GM10248 (cell line): ENCODE results near the gene ARR3.
"Not testable (repeated sequence)": the region's sequence is repeated elsewhere in the genome, so short reads cannot be mapped to it uniquely, and the experiment has no call there.

ENCODE experiments used
- CTCF ChIA-PET: fragments of 300-600 bp; sonication (Branson Sonifier 250); formaldehyde crosslinking; extraction: SDS; loops from one replicate; lab custom pipeline; 2021; ENCODE audit warnings: antibody characterized with exemption; lab: Yijun Ruan, JAX
- POLR2A ChIA-PET: fragments of 350-650 bp; sonication (Branson Sonifier 250); formaldehyde crosslinking; extraction: SDS; loops from one replicate; lab custom pipeline; 2020; ENCODE audit warnings: antibody characterized with exemption; lab: Yijun Ruan, JAX
- DNase-seq: peaks from one replicate; pipeline ENCODE4 v3.0.0; 2012; ENCODE audit errors: extremely low spot score
- TF ChIP-seq, protein P1 (sequence below): IDR thresholded peaks from 2 replicates; pipeline ENCODE4 v1.5.1; 2012; ENCODE audit warnings: mild to moderate bottlenecking, low read depth; ENCODE audit errors: extremely low read depth, missing control alignments, control extremely low read depth

The ARR3 gene

DNA sequence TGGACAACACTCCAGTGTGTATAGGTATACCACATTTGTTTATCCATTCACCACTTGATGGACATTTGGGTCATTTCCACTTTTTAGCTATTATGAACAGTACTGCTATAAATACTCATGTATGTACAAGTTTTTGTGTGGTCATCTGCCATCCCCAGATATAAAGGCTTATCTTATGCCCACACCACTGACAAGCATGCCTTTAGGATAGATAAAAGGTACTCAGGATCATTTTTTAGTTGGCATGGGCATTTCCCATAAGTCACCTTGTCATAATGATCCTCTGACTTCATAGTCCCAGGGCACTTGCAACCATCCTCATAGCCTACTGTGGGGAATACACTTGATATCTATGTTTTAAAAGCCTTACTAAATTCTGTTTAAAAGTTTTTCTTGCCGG, 27.4 kb upstream of the ARR3 start:
- CTCF ChIA-PET: no interaction called here
- POLR2A ChIA-PET: no interaction called here
- DNase-seq: no peak
- TF ChIP-seq, protein P1, sequence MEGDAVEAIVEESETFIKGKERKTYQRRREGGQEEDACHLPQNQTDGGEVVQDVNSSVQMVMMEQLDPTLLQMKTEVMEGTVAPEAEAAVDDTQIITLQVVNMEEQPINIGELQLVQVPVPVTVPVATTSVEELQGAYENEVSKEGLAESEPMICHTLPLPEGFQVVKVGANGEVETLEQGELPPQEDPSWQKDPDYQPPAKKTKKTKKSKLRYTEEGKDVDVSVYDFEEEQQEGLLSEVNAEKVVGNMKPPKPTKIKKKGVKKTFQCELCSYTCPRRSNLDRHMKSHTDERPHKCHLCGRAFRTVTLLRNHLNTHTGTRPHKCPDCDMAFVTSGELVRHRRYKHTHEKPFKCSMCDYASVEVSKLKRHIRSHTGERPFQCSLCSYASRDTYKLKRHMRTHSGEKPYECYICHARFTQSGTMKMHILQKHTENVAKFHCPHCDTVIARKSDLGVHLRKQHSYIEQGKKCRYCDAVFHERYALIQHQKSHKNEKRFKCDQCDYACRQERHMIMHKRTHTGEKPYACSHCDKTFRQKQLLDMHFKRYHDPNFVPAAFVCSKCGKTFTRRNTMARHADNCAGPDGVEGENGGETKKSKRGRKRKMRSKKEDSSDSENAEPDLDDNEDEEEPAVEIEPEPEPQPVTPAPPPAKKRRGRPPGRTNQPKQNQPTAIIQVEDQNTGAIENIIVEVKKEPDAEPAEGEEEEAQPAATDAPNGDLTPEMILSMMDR: no peak

DNA sequence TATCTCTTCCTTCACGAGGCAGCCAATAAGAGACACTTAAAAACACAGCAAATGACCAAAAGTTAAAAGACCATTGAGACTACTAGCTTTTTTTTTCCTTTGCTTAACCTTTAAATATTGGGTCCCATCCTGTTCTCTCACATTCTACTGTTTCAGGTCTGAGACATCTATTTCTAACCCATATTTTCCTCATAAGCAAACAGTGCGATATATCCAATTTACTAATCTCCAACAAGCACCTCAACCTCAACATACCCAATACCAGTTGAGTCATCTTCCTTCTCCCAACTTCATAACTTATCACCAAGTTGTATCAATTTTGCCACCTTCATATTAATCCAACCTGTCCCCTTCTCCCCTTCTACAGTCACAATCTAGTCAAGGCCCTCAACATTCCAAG, 26.6 kb upstream of the ARR3 start:
- TF ChIP-seq, protein P1: no peak
- DNase-seq: no peak
- ChIA-PET CTCF (no interaction called here), POLR2A (no interaction called here)

DNA sequence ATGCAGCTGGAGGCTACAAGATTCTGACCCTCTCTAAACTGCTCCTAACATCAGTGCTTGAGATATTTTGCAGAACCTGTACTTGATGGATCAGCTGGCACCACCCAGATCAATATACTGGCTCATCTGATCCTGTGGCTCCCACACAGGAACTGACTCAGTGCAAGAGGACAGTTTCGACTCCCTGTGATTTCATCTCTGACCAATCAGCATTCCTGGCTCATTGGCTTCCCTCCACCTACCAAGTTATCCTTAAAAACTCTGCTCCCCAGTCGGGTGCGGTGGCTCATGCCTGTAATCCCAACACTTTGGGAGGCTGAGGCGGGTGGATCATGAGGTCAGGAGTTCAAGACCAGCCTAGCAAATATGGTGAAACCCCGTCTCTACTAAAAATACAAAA, 24.5 kb upstream of the ARR3 start:
- POLR2A ChIA-PET, DNase-seq, CTCF ChIA-PET: not testable (repeated sequence)

DNA sequence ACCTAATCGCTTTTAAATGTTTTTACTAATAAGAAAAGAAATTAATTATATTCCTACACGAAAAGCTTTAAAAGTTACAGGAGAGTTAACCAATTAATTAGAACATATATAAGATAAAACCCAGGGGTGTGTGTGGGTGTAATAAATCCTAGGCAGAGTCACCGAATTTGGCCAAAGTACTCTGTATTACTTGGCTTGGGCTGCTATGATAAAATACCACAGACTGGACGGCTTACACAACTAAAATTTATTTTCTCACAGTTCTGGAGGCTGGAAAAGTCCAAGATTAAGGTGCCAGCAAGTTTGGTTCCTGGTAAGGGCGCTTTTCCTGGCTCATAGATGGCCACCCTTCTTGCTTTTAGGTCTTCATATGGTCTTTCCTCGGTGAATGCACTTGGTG, 23.3 kb upstream of the ARR3 start:
- CTCF ChIA-PET: no interaction called here
- DNase-seq: no peak
- TF ChIP-seq, protein P1: no peak
- POLR2A ChIA-PET: no interaction called here

DNA sequence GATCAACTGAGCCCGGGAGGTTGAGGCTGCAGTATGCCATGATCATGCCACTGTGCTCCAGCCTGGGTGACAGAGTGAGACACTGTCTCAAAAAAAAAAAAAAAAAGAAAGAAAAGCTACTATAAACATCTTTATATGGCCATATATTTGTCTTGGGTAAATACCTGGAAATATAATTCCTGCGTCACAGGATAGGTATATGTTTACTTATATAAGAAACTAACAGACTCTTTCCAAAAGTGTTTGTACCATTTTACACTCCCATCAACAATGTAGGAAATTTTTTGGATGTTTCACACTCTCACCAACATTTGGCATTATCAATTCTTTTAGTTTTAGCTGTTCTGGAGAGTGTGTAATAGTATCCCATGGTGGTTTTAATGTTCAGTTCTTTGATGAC, 20.9 kb upstream of the ARR3 start:
- CTCF ChIA-PET: no interaction called here
- TF ChIP-seq, protein P1: no peak
- DNase-seq: no peak
- POLR2A ChIA-PET: no interaction called here

DNA sequence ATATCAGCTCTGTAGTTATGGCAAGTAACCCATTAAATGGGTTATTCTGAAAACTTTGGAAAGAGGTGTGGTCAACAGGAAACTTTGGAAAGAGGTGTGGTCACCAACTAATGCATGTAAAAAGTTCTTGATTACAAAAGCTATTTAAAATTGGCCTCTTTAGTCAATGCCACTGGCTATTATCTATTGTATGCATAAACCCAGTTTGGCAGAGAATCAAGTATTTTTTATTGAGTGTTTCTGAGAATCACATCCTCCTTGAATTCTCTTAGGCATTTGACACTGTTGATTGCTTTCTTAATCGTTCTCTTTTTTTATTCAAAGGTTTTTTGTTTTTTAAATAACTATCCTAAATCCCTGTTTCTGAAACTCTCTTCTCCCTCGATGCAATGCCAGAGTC, 15.6 kb upstream of the ARR3 start:
- DNase-seq: no peak
- CTCF ChIA-PET: interaction anchor here (0.8 kb wide), 1 partner anchor 10 kb away, joined by 3 read pairs; no protein-coding TSS in a partner anchor
- POLR2A ChIA-PET: no interaction called here
- TF ChIP-seq, protein P1: no peak

DNA sequence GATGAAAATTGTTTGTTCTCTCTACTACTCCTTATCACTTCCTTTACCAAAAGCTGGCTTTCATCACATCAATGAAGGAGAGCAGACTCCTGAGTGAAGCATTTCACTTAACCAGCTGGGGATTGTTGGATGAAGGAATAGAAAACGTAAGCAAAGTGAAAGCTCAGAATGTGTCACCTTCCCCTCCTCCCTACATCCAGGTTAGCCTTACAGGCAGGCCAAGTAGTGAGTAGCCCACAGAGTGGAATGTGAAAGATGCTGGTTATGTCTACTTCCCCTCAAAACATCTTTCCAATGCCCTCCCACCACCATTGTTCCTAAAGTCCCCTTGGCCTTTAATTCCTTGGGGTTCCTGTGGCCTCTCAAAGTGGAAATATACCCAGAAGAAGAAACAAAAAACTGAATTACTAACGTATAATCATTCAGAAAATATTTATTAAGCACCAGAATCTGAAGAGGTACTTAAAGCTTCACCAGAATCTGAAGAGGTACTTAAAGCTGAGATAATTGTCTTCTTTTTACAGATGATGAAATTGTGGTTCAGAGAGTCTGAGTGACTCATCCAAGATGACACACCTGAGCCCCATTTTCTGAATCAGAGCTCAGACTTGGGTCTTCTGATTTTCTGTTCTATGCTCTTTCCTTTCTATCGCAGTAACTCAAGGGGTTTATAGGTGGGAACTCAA, 14.6 kb upstream of the ARR3 start:
- CTCF ChIA-PET: interaction anchor here (0.8 kb wide), 1 partner anchor 9 kb away, joined by 3 read pairs; no protein-coding TSS in a partner anchor
- POLR2A ChIA-PET: no interaction called here
- TF ChIP-seq, protein P1: no peak
- DNase-seq: no peak
